NB4 (cell line): Measurements from ENCODE around the gene MLXIP.

ENCODE experiments used
- MAX ChIP-seq: IDR thresholded peaks from 2 replicates; pipeline ENCODE4 v1.6.1; 2011; ENCODE audit warnings: low read depth, low read length
- POLR2A ChIP-seq: IDR thresholded peaks from 2 replicates; pipeline ENCODE4 v1.6.1; 2011; ENCODE audit warnings: mild to moderate bottlenecking; ENCODE audit not compliant: insufficient read length; ENCODE audit errors: extremely low read depth
- TF ChIP-seq, protein P1 (sequence below): IDR thresholded peaks from one replicate; pipeline ENCODE4 v1.5.1; 2012; ENCODE audit warnings: low read depth, low read length

DNA sequence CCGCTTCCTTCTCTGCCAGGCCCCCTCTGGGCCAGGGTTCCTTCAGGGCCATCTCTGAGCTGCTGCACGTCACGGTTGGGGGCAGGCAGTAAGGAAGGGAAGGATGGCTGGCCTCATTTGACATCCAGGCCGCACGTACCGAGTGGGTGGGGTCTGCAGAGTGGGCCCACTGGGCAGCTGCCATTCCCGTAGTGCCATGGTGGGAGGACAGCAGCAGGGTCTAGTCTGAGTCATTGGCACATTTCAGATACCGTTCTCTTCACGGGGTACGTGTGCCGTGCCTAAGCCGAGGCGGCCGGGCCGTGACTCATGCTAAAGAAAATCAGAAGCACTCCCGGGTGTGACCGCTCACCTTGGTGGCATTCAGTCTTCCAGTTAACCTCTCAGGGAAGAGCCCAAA lies 51.6 kb downstream of the MLXIP start:
- TF ChIP-seq POLR2A (no peak), MAX (no peak)
- TF ChIP-seq, protein P1, sequence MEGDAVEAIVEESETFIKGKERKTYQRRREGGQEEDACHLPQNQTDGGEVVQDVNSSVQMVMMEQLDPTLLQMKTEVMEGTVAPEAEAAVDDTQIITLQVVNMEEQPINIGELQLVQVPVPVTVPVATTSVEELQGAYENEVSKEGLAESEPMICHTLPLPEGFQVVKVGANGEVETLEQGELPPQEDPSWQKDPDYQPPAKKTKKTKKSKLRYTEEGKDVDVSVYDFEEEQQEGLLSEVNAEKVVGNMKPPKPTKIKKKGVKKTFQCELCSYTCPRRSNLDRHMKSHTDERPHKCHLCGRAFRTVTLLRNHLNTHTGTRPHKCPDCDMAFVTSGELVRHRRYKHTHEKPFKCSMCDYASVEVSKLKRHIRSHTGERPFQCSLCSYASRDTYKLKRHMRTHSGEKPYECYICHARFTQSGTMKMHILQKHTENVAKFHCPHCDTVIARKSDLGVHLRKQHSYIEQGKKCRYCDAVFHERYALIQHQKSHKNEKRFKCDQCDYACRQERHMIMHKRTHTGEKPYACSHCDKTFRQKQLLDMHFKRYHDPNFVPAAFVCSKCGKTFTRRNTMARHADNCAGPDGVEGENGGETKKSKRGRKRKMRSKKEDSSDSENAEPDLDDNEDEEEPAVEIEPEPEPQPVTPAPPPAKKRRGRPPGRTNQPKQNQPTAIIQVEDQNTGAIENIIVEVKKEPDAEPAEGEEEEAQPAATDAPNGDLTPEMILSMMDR, result no peak
